Measurements from ENCODE around the gene SRSF12.
"Not testable (repeated sequence)": the region's sequence is repeated elsewhere in the genome, so short reads cannot be mapped to it uniquely, and the experiment has no call there.

The SRSF12 gene

DNA sequence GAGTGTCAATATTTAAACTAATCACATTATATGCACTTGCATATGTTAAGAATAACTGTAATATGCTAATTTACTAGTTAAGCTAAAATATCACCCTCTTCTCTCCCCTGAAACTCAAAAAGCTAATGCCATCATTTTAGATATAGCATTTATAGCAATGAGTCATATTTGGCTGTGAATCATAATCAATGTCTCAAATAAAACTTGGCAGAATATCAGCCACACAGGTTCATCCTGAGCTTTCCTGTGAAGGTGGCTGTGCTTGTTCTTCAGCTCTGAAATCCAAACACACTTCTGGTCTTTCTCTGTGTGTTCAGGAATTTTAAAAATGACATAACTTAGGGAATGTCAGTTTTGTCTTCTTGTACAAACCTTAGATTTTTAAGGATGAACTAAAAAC, 50.1 kb downstream of the SRSF12 start:
- H3K27ac ChIP-seq (ENCODE audit: low read length), result no peak overlapping the region
- H3K4me3 ChIP-seq (ENCODE audit: low read depth in 1 of 2, low read length in 2 of 2), result no peak overlapping the region
- no peaks in the 10 kb centered on the region for H3K27me3 ChIP-seq (ENCODE audit: low read depth, low read length)
- H3K4me1 ChIP-seq (ENCODE audit: control insufficient read depth in 1 of 2, insufficient read depth in 2 of 2, low read length in 2 of 2), result no peaks in the 10 kb centered on the region
- H3K36me3 ChIP-seq (ENCODE audit: control insufficient read depth in 1 of 2, insufficient read depth in 2 of 2, low read length in 2 of 2), result no peaks in the 10 kb centered on the region
- H3K9me3 ChIP-seq (ENCODE audit: control insufficient read depth in 1 of 2, low read length in 2 of 2), result no peaks in the 10 kb centered on the region

DNA sequence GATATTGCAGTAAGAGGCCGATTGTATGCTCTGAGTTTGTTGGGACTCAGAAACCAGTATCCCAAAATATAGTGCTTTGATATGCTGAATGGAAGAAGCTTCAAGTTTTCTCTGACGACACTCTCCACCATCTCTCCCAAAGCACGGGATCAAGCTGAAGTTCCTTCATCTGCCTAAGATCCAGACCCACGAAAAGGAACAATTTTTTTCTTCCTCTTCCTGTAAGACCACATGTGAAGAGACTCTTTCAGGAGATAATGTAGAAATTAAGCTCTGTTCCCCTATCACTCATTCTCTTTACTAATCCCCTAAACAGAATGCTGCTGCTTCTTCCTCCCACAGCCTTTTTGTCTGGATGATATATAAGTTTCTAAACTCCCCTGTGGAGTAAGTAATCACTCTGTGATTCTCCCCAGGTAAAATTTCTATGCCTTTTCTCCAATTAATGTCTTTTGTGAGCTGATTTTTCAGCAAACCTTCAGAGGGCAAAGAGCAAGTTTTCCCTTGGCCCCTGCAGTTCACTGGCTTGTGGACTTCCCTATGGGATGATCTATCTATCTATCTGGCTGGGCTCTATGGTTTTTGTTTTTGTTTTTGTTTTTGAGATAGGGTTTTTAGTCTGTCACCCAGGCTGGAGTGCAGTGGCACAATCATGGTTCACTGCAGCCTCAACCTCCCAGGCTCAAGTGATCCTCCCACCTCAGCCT, 50.8 kb downstream of the SRSF12 start:
- Histone ChIP-seq H3K9me3 (ENCODE audit: control insufficient read depth in 1 of 2, low read length in 2 of 2) (no peaks in the 10 kb centered on the region), H3K36me3 (ENCODE audit: control insufficient read depth in 1 of 2, insufficient read depth in 2 of 2, low read length in 2 of 2) (no peaks in the 10 kb centered on the region), H3K27ac (ENCODE audit: low read length) (no peak overlapping the region), H3K27me3 (ENCODE audit: low read depth, low read length) (no peaks in the 10 kb centered on the region), H3K4me1 (ENCODE audit: control insufficient read depth in 1 of 2, insufficient read depth in 2 of 2, low read length in 2 of 2) (no peaks in the 10 kb centered on the region), H3K4me3 (ENCODE audit: low read depth in 1 of 2, low read length in 2 of 2) (no peak overlapping the region)

DNA sequence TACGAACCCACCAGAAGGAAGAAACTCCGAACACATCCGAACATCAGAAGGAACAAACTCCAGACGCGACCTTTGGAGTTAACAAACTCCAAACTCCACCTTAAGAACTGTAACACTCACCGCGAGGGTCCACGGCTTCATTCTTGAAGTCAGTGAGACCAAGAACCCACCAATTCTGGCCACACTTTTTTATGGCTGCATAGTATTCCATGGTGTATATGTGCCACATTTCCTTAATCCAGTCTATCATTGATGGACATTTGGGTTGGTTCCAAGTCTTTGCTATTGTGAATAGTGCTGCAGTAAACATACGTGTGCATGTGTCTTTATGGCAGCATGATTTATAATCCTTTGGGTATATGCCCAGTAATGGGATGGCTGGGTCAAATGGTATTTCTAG, 51.8 kb downstream of the SRSF12 start:
- H3K36me3 ChIP-seq (ENCODE audit: control insufficient read depth in 1 of 2, insufficient read depth in 2 of 2, low read length in 2 of 2); H3K4me3 ChIP-seq (ENCODE audit: low read depth in 1 of 2, low read length in 2 of 2); H3K4me1 ChIP-seq (ENCODE audit: control insufficient read depth in 1 of 2, insufficient read depth in 2 of 2, low read length in 2 of 2): not testable (repeated sequence)

DNA sequence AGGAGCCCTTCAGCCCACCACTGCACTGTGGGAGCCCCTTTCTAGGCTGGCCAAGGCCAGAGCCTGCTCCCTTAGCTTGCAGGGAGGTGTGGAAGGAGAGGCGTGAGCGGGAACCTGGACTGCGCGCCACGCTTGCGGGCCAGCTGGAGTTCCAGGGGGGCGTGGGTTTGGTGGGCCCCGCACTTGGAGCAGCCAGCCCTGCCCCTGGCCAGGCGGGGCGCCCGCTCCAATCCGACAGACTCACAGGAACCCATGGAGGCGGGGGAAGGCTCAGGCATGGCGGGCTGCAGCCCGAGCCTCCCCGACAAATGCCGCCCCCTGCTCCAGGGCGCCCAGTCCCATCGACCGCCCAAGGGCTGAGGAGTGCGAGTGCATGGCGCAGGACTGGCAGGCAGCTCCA, 52.9 kb downstream of the SRSF12 start:
- H3K27ac ChIP-seq (ENCODE audit: low read length); H3K27me3 ChIP-seq (ENCODE audit: low read depth, low read length); H3K36me3 ChIP-seq (ENCODE audit: control insufficient read depth in 1 of 2, insufficient read depth in 2 of 2, low read length in 2 of 2); H3K9me3 ChIP-seq (ENCODE audit: control insufficient read depth in 1 of 2, low read length in 2 of 2); H3K4me3 ChIP-seq (ENCODE audit: low read depth in 1 of 2, low read length in 2 of 2); H3K4me1 ChIP-seq (ENCODE audit: control insufficient read depth in 1 of 2, insufficient read depth in 2 of 2, low read length in 2 of 2): not testable (repeated sequence)

More for the DNA sequence above, 51.8 kb downstream of the SRSF12 start:
- not testable (repeated sequence) for H3K27ac ChIP-seq (ENCODE audit: low read length); H3K9me3 ChIP-seq (ENCODE audit: control insufficient read depth in 1 of 2, low read length in 2 of 2); H3K27me3 ChIP-seq (ENCODE audit: low read depth, low read length)

DNA sequence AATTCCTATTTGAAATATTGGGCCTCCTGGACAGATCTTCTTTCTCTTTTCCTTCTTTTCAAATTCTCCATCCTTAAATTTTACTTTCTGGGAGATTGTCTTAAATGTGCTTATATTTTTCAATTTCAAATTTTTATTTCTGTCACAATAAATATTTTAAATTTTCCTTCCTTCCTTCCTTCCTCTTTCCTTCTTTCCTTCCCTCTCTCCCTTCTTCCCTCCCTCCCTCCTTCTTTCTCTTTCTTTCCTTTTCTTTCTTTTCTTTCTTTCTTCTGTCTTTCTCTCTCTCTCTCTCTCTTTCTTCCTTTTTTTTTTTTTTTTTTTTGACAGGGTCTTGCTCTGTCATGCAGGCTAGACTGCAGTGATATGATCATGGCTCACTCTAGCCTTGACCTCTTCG, 54.0 kb downstream of the SRSF12 start:
- Histone ChIP-seq H3K27ac (ENCODE audit: low read length) (no peak overlapping the region), H3K4me1 (ENCODE audit: control insufficient read depth in 1 of 2, insufficient read depth in 2 of 2, low read length in 2 of 2) (no peaks in the 10 kb centered on the region), H3K4me3 (ENCODE audit: low read depth in 1 of 2, low read length in 2 of 2) (no peak overlapping the region), H3K36me3 (ENCODE audit: control insufficient read depth in 1 of 2, insufficient read depth in 2 of 2, low read length in 2 of 2) (no peaks in the 10 kb centered on the region), H3K27me3 (ENCODE audit: low read depth, low read length) (no peaks in the 10 kb centered on the region), H3K9me3 (ENCODE audit: control insufficient read depth in 1 of 2, low read length in 2 of 2) (no peaks in the 10 kb centered on the region)

DNA sequence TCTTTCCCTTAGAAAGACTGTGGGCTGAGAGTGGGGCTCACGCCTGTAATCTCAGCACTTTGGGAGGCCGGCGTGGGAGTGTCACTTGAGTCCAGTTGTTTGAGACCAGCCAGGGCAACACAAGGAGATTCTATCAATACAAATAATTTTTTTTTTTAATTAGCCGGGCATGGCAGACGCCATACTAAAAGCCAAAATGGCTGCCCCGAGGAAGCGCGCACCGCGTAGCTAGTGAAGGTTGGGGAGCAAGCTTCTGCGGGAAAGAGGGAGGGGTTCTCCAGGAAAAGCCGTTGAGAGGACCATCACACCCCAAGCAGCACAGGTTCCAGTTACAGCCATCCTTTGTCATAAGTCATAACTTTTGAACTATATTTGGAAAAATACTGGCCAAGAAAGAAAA, 58.6 kb downstream of the SRSF12 start:
- no peak overlapping the region for H3K27ac ChIP-seq (ENCODE audit: low read length)
- no peak overlapping the region for H3K4me3 ChIP-seq (ENCODE audit: low read depth in 1 of 2, low read length in 2 of 2)

DNA sequence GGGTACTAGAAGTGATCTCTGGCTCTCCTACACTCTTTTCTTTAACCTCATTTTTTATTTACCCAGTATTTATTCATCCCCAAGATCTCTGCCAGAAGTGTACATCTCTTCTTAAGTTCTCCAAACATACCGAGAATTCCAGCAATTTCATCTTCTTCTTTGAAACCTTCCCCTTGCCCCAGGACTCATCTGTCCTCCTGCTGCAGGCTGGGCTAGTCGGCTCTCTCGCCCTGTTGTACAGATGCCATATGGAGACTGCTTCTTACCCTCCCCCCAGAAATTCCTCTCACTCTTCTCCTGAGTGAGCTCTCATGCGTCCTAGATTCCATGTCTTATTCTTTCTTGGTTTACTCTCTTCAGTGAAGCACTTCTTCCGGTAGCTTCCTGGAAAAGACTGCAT, 59.2 kb downstream of the SRSF12 start:
- Histone ChIP-seq H3K36me3 (ENCODE audit: control insufficient read depth in 1 of 2, insufficient read depth in 2 of 2, low read length in 2 of 2) (no peaks in the 10 kb centered on the region), H3K9me3 (ENCODE audit: control insufficient read depth in 1 of 2, low read length in 2 of 2) (no peaks in the 10 kb centered on the region), H3K27ac (ENCODE audit: low read length) (no peak overlapping the region), H3K27me3 (ENCODE audit: low read depth, low read length) (no peaks in the 10 kb centered on the region), H3K4me1 (ENCODE audit: control insufficient read depth in 1 of 2, insufficient read depth in 2 of 2, low read length in 2 of 2) (no peaks in the 10 kb centered on the region), H3K4me3 (ENCODE audit: low read depth in 1 of 2, low read length in 2 of 2) (no peak overlapping the region)

More for the DNA sequence above, 58.6 kb downstream of the SRSF12 start:
- Histone ChIP-seq H3K36me3 (ENCODE audit: control insufficient read depth in 1 of 2, insufficient read depth in 2 of 2, low read length in 2 of 2) (no peaks in the 10 kb centered on the region), H3K9me3 (ENCODE audit: control insufficient read depth in 1 of 2, low read length in 2 of 2) (no peaks in the 10 kb centered on the region), H3K27me3 (ENCODE audit: low read depth, low read length) (no peaks in the 10 kb centered on the region), H3K4me1 (ENCODE audit: control insufficient read depth in 1 of 2, insufficient read depth in 2 of 2, low read length in 2 of 2) (no peaks in the 10 kb centered on the region)

DNA sequence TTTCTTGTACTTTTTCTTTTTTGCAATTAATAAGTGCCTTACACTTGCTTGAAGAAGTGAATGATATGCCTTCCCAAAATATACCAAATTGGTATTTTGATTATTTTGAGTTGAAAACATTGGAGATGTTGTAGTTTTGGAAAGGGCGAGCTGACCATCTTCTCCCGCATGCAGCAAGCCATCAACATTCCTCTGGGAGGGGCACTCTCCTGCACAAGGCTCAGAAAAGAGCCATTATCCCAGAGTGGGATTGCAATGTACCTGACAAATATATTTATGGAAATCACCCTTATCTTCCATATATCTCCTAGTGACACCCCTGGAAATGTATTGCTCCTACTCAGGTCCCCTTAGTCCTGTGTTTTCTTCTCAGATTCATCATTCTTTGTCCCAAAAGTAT, 60.1 kb downstream of the SRSF12 start:
- Histone ChIP-seq H3K4me3 (ENCODE audit: low read depth in 1 of 2, low read length in 2 of 2) (no peak overlapping the region), H3K4me1 (ENCODE audit: control insufficient read depth in 1 of 2, insufficient read depth in 2 of 2, low read length in 2 of 2) (no peaks in the 10 kb centered on the region), H3K36me3 (ENCODE audit: control insufficient read depth in 1 of 2, insufficient read depth in 2 of 2, low read length in 2 of 2) (no peaks in the 10 kb centered on the region)

DNA sequence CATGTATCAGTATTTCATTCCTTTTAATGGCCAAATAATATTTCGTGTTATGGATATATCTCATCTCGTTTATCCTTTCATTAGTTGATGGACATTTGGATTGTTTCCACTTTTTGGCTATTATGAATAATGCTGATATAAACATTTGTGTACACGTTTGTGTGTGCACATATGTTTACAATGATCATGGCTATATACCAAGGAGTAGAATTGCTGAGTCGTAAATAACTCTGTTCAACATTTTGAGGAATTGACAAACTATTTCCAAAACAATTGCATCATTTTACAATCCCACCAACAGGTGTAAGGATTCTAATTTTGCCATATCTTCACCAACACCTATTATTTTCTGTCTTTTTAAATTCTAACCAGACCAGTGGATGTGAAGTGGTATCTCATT, 63.7 kb downstream of the SRSF12 start:
- Histone ChIP-seq H3K27me3 (ENCODE audit: low read depth, low read length) (no peaks in the 10 kb centered on the region), H3K9me3 (ENCODE audit: control insufficient read depth in 1 of 2, low read length in 2 of 2) (no peaks in the 10 kb centered on the region), H3K36me3 (ENCODE audit: control insufficient read depth in 1 of 2, insufficient read depth in 2 of 2, low read length in 2 of 2) (no peaks in the 10 kb centered on the region), H3K4me1 (ENCODE audit: control insufficient read depth in 1 of 2, insufficient read depth in 2 of 2, low read length in 2 of 2) (no peaks in the 10 kb centered on the region), H3K27ac (ENCODE audit: low read length) (no peak overlapping the region), H3K4me3 (ENCODE audit: low read depth in 1 of 2, low read length in 2 of 2) (no peak overlapping the region)

More for the DNA sequence above, 60.1 kb downstream of the SRSF12 start:
- Histone ChIP-seq H3K27ac (ENCODE audit: low read length) (no peak overlapping the region), H3K9me3 (ENCODE audit: control insufficient read depth in 1 of 2, low read length in 2 of 2) (no peaks in the 10 kb centered on the region), H3K27me3 (ENCODE audit: low read depth, low read length) (no peaks in the 10 kb centered on the region)

DNA sequence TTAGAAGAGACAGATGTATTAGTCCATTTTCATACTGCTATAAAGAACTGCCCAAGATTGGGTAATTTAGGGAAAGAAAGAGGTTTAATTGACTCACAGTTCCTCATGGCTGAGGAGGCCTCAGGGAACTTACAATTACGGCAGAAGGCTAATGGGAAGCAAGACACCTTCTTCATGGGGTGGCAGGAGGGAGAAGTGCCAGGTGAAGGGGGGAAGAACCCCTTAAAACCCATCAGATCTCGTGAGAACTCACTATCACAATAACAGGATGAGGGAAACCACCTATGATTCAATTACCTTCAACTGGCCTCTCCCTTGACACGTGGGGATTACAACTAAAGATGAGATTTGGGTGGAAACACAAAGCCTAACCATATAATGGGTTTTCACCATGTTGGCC, 66.2 kb downstream of the SRSF12 start:
- Histone ChIP-seq H3K9me3 (ENCODE audit: control insufficient read depth in 1 of 2, low read length in 2 of 2) (no peaks in the 10 kb centered on the region), H3K27ac (ENCODE audit: low read length) (no peak overlapping the region), H3K4me1 (ENCODE audit: control insufficient read depth in 1 of 2, insufficient read depth in 2 of 2, low read length in 2 of 2) (peaks cover 0 to 7% of the 10 kb centered on the region in 2 donors), H3K27me3 (ENCODE audit: low read depth, low read length) (no peaks in the 10 kb centered on the region), H3K4me3 (ENCODE audit: low read depth in 1 of 2, low read length in 2 of 2) (no peak overlapping the region), H3K36me3 (ENCODE audit: control insufficient read depth in 1 of 2, insufficient read depth in 2 of 2, low read length in 2 of 2) (no peaks in the 10 kb centered on the region)

DNA sequence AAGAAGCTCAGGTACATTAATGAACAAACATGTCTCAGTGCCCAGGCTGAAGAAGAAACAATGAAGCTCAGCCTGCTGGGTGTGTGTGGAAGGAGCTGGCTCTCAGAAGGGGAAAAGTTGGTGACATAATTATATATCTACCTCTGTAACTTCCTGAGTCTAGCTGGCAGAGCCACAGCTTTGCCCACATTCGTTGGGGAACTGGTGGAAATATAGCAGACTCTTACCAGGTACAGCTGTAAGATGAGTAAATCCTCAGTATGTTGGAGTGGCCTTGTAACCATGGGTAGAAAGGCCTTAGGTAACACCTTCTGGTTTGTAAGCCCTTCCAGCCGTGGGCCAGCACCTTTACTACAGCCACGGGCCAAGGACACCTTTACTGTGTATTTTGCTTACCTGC, 67.2 kb downstream of the SRSF12 start:
- Histone ChIP-seq H3K27ac (ENCODE audit: low read length) (no peak overlapping the region), H3K9me3 (ENCODE audit: control insufficient read depth in 1 of 2, low read length in 2 of 2) (no peaks in the 10 kb centered on the region), H3K4me3 (ENCODE audit: low read depth in 1 of 2, low read length in 2 of 2) (no peak overlapping the region), H3K4me1 (ENCODE audit: control insufficient read depth in 1 of 2, insufficient read depth in 2 of 2, low read length in 2 of 2) (peaks cover 0 to 7% of the 10 kb centered on the region in 2 donors), H3K27me3 (ENCODE audit: low read depth, low read length) (no peaks in the 10 kb centered on the region), H3K36me3 (ENCODE audit: control insufficient read depth in 1 of 2, insufficient read depth in 2 of 2, low read length in 2 of 2) (no peaks in the 10 kb centered on the region)

DNA sequence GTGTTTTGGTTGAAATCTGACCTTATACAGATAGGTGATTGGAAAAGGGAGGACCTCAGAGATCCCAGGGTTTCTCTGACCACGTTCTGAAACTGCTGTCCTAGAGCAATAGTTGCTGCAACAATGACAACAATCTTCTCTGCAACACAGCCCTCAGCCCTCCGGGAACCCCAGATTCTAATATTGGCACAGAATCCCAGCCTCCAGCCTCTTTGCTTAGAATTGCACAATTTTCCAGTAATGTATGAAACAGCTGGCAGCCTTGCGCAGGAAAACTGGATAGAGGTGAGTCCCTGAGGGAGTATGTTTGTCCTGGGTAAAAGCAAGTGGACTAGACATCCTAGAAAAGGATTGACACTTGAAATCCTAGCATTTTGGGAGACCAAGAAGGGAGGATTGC, 67.7 kb downstream of the SRSF12 start:
- H3K27me3 ChIP-seq (ENCODE audit: low read depth, low read length), result no peaks in the 10 kb centered on the region
- no peak overlapping the region for H3K4me3 ChIP-seq (ENCODE audit: low read depth in 1 of 2, low read length in 2 of 2)
- no peak overlapping the region for H3K27ac ChIP-seq (ENCODE audit: low read length)
- no peaks in the 10 kb centered on the region for H3K9me3 ChIP-seq (ENCODE audit: control insufficient read depth in 1 of 2, low read length in 2 of 2)
- peaks cover 0 to 7% of the 10 kb centered on the region in 2 donors for H3K4me1 ChIP-seq (ENCODE audit: control insufficient read depth in 1 of 2, insufficient read depth in 2 of 2, low read length in 2 of 2)
- no peaks in the 10 kb centered on the region for H3K36me3 ChIP-seq (ENCODE audit: control insufficient read depth in 1 of 2, insufficient read depth in 2 of 2, low read length in 2 of 2)

Measured in muscle layer of duodenum (tissue), 2 donors.